ENCODE data around the gene SLC2A9. TPM values are rescaled to one million over a fixed set of nuclear protein-coding genes. Genes with fewer than 3 reads are reported as not detected.

The SLC2A9 gene
- polyA plus RNA-seq, 2 of the 4 experiments (the other 2 are of a cell fraction) = 0.62 to 0.70 TPM

DNA sequence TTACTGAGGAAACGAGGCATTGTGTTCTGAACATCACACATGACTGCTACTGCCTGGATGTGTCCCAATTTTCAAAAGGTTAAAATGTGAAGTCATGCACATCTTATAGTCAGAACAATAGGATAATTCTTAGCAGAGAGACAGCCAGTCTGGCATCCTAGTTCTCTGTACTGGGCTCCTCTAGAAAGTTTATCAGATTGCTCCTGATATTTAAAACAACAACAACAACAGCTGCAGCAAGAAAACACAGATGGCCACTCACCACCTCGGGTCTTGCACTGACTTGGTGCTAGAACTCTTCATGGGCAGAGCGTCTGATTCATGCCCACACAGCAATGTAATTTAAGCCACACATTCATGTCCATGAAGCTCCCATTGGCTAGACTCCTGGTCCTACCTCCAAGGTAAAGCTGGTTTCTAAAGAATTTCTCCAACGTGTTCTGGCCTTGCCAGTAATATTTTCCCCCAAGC is 33.3 kb upstream of the SLC2A9 start (continued):
- TF ChIP-seq EP300 (IDR thresholded peaks at IDR 0.05) (no peak), CHD2 (IDR thresholded peaks at IDR 0.05; ENCODE audit: low read length, partially characterized antibody) (no peak)

DNA sequence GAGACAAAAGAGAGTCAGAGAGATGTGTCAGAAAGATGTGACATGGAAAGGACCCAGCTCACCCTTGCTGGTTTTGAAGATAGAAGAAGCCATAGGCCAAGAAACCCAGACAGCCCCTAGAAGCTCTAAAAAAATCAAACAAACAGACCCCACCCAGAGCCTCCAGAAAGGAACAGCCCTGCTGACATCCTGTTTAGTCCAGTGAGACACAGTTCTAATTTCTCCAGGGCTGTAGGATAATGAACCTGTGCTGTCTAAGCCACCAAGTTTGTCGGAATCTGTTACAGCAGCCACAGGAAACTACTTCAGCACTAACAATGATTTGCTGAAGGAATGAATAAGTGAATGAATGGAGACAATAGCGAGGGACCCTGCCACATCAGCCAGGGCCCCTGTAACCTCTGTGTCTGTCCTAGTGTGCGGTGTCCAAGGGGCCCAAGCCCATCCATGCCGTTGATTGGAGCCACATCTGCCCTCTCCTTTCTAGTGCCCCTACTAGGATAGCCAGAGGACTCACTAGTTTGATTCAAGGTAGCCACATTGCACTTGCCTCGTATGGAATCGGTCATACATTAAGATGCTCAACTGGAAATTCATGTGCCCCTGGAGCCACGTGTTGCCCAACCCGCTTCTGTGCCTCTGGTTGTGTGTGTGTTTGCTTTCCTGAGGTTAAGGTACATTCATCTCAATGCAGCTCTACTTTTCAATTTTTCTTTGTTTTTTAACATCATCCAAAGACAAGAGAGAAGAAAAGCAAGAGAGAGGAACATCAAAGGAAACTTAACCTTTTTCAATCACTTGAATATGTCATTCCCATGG is 32.5 kb upstream of the SLC2A9 start:
- WGBS (ENCODE audit: missing lambda C conversion rate) = 57% methylated on average over 8 of the region's 8 CpGs
- ATAC-seq = no peak
- H3K9me3 ChIP-seq = no peaks in the 10 kb centered on the region
- no peak overlapping the region for H3K4me2 ChIP-seq
- H3K27ac ChIP-seq = no peak overlapping the region
- CTCF ChIA-PET = interaction anchor here (1.1 kb wide), 1 partner anchor 19 kb away, joined by 3 read pairs; no protein-coding TSS in a partner anchor
- POLR2A ChIA-PET = interaction anchor here (0.7 kb wide), 1 partner anchor 24 kb away, joined by 12 read pairs; no protein-coding TSS in a partner anchor
- FAIRE-seq = no peak
- H3K4me3 ChIP-seq = no peak overlapping the region
- DNase-seq (ENCODE audit: low read depth in 1 of 2, low spot score in 1 of 2) = no peak
- TF ChIP-seq EHF (CRISPR knock-in tag; IDR thresholded peaks at IDR 0.05) (no peak), NR3C1 (IDR thresholded peaks at IDR 0.05) (no peak), MAZ (IDR thresholded peaks at IDR 0.05; ENCODE audit: borderline replicate concordance, low read depth, low read length) (no peak), BHLHE40 (IDR thresholded peaks at IDR 0.05; ENCODE audit: low read depth, low read length) (no peak), MAFK (IDR thresholded peaks at IDR 0.05; ENCODE audit: partially characterized antibody) (no peak), KDM1A (IDR thresholded peaks at IDR 0.05; ENCODE audit: low read depth) (no peak), JUNB (IDR thresholded peaks at IDR 0.05) (no peak), EHMT2 (IDR thresholded peaks at IDR 0.05; ENCODE audit: low read depth) (no peak), HOXB13 (CRISPR knock-in tag; IDR thresholded peaks at IDR 0.05; ENCODE audit: low read depth) (no peak), HEYL (CRISPR knock-in tag; IDR thresholded peaks at IDR 0.05) (no peak), HDAC2 (IDR thresholded peaks at IDR 0.05) (no peak), ZC3H11A (IDR thresholded peaks at IDR 0.05) (no peak), CHD2 (IDR thresholded peaks at IDR 0.05; ENCODE audit: low read length, partially characterized antibody) (no peak)
- no peaks in the 10 kb centered on the region for H3K4me1 ChIP-seq

DNA sequence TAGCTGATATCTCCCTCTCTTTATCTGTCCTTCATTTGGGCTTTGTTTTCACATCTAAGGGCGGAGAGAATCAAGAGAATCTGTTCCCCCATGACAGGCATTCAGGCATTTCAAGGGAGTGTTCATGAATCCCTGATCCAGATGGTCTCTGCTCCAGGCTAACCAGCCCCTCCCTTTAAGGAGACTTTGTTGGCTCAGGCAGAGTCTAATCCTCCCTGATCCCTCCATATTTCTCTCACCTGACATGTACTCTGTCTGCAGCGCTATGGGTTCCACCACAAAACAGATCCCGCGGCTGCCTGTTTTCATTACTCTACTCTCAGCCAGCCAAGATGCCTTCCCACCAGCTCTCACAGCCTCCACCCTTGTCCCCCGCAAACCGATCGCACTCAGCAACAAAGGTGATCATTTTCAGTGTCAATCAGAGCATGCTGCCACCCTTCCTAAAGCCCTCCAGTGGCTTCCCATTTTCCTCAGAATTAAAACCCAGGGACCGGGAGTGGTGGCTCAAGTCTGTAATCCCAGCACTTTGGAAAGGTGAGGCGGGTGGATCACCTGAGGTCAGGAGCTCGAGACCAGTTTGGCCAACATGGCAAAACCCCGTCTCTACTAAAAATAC is 30.3 kb upstream of the SLC2A9 start:
- Histone ChIP-seq H3K4me3 (no peak overlapping the region), H3K27ac (no peak overlapping the region), H3K4me2 (no peak overlapping the region), H3K9me3 (no peaks in the 10 kb centered on the region), H3K4me1 (no peaks in the 10 kb centered on the region)
- WGBS (ENCODE audit: missing lambda C conversion rate) = 71% methylated on average over 9 of the region's 11 CpGs
- FAIRE-seq (no peak), DNase-seq (ENCODE audit: low read depth in 1 of 2, low spot score in 1 of 2) (no peak), ATAC-seq (no peak)
- ChIA-PET POLR2A (no interaction called here), CTCF (no interaction called here)
- TF ChIP-seq, protein P1, sequence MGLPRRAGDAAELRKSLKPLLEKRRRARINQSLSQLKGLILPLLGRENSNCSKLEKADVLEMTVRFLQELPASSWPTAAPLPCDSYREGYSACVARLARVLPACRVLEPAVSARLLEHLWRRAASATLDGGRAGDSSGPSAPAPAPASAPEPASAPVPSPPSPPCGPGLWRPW (IDR thresholded peaks at IDR 0.05) = no peak
- TF ChIP-seq ZFP36 (IDR thresholded peaks at IDR 0.05; ENCODE audit: borderline replicate concordance, partially characterized antibody) = no peak
- no peak for TF ChIP-seq EHF (CRISPR knock-in tag; IDR thresholded peaks at IDR 0.05)
- no peak for TF ChIP-seq MYC (IDR thresholded peaks at IDR 0.05; ENCODE audit: borderline replicate concordance, low read length)
- no peak for TF ChIP-seq KDM5A (IDR thresholded peaks at IDR 0.05)
- TF ChIP-seq KDM1A (IDR thresholded peaks at IDR 0.05; ENCODE audit: low read depth) = no peak
- TF ChIP-seq, protein P2, sequence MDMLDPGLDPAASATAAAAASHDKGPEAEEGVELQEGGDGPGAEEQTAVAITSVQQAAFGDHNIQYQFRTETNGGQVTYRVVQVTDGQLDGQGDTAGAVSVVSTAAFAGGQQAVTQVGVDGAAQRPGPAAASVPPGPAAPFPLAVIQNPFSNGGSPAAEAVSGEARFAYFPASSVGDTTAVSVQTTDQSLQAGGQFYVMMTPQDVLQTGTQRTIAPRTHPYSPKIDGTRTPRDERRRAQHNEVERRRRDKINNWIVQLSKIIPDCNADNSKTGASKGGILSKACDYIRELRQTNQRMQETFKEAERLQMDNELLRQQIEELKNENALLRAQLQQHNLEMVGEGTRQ (IDR thresholded peaks at IDR 0.05) = no peak
- TF ChIP-seq FOSL2 (IDR thresholded peaks at IDR 0.05) = no peak
- TF ChIP-seq FOSL2 (CRISPR knock-in tag; IDR thresholded peaks at IDR 0.05) = no peak
- TF ChIP-seq JUN (IDR thresholded peaks at IDR 0.05) = no peak
- TF ChIP-seq EHMT2 (IDR thresholded peaks at IDR 0.05; ENCODE audit: low read depth) = no peak
- TF ChIP-seq ZNF302 (CRISPR knock-in tag; IDR thresholded peaks at IDR 0.05) = no peak
- TF ChIP-seq, protein P3, sequence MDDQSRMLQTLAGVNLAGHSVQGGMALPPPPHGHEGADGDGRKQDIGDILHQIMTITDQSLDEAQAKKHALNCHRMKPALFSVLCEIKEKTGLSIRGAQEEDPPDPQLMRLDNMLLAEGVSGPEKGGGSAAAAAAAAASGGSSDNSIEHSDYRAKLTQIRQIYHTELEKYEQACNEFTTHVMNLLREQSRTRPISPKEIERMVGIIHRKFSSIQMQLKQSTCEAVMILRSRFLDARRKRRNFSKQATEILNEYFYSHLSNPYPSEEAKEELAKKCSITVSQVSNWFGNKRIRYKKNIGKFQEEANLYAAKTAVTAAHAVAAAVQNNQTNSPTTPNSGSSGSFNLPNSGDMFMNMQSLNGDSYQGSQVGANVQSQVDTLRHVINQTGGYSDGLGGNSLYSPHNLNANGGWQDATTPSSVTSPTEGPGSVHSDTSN (IDR thresholded peaks at IDR 0.05) = no peak
- TF ChIP-seq SMC3 (IDR thresholded peaks at IDR 0.05) = no peak
- TF ChIP-seq, protein P4, sequence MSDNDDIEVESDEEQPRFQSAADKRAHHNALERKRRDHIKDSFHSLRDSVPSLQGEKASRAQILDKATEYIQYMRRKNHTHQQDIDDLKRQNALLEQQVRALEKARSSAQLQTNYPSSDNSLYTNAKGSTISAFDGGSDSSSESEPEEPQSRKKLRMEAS (IDR thresholded peaks at IDR 0.05) = no peak
- no peak for TF ChIP-seq RARB (CRISPR knock-in tag; IDR thresholded peaks at IDR 0.05)

Measured in A549 (cell line).